GM18508 (cell line): ENCODE measurements around the gene CRYBA2.

Source experiments
- ATAC-seq: cut with Tn5 transposase; IDR thresholded peaks from one replicate; pipeline ENCODE4 v1.9.1; 2021; ENCODE audit warnings: moderate number of reproducible peaks; ENCODE audit not compliant: insufficient read depth, unreplicated experiment

CRYBA2 gene

GRCh38 chr2:218999881-219000568 lies 6.8 kb upstream of the CRYBA2 start:
- no peak for ATAC-seq

DNA sequence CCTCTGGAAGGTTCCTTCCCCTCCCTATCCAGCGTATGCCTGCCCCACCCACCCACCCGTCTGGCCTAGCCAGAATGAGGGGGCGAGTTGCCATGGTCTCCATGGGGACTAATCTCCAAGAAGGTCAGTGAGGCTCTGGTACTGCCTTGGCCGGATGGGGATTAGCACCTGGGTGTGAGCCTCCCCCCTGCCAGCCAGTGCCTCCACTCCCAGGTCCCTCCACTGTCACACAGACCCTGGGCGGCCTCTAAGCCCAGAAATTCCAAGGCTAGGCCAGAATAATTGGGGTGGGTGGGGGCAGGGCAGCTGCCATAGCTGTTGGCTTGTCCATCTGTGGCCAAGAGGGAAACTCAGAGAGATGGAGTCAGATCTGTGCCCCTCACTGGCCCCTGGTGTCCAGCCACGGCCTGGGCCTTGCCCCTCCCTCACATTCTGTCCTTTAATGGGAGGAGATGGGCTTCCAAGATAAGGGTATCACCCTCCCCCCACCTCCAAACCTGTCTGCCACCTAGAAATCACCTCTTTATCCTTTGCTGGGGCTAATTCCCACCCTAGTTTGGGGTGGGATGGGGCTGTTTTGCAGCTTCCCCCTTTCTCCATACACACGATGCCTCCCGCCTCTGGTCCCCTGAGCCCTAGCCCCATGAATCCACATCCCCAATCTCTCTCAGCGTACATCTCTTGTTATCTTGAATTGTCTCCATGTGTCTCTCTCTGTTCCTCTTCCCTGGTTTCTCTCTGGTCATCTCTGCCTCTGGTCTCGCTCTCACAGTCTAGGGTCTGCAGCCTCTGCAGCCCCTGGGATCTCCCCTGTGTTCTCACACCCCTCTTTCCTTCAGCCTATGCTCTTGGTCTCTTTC lies 6.0 kb upstream of the CRYBA2 start:
- no peak for ATAC-seq

DNA sequence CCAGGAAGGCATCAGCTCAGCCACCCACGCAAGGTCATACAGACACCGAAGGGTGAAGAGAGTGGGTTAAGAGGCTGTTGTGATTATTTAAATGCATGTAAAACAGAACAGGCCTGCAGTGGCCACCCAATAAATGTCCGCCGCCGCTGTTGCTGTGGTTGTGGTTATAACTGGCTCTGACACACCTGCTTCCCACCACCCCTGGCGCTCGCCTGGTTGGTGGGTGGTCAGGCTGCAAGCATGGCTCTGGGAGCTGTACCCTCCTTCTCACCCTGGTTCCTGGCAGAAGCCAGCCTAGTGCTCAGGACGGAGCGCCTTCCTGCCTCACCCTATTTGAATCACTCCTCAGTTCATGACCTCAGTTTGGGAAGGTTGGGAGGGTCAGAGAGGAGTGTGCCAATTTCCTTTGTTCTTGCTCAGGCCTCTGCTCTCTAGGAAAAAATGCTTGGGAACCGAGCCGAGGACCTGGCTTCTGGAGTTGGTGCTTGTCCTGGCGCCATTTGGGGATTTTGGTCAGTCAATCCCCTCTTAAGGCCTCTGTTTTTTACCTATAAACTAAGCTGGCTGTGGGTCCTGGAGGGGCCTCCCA lies 5.3 kb upstream of the CRYBA2 start:
- no peak for ATAC-seq

GRCh38 chr2:218997731-218998130 lies 4.5 kb upstream of the CRYBA2 start:
- no peak for ATAC-seq

- no peak for ATAC-seq
Measured at GRCh38 chr2:218996937-218997336, 3.7 kb upstream of the CRYBA2 start.

- ATAC-seq = no peak
Measured at GRCh38 chr2:218995972-218996711, 2.9 kb upstream of the CRYBA2 start.

- ATAC-seq = no peak
Measured at GRCh38 chr2:218995561-218995960, 2.3 kb upstream of the CRYBA2 start.

- no peak for ATAC-seq
Measured at GRCh38 chr2:218992703-218993344, 398 bp downstream of the CRYBA2 start.

DNA sequence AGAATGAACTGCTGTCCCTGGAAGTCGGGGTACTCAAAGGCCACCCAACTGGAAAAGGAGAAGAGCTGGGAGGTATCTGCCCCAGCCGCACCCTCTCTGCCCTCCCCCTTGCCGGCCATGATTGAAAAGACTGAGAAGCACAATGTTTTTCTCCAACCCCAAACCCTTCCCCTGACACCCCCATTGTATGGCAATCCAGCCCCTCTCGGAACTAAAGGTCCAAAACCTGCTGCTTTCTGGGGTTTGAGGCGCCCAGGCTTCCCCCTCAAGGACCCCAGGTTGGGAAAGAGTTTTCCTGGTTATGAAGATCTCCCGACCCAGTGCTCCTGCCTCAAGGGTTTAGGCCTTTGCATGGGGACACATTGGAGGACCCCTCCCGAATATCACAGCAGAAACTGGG lies 1.0 kb downstream of the CRYBA2 start:
- ATAC-seq = no peak

DNA sequence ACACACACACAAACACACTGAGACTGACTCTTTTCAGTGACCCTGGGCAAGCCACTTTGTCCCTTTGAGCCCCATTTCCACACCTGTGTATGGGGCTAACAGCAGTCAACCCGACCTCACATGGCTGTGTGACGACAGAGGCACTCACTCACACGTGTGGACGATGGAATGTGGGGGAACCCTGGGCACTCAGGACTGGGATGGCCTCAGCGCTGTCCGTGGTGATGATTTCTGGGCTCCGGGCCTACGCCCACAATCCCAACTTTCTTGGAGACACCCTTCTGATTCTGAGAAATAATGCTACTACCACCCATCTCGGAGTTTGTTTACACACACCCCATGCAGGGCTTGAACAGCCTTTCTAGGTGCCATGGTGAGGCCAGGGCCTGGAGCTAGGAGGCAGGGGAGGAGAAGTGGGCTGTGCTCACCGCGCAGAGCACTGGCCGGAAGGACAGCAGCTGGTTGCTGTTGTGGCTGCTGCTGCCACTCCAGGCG lies 1.5 kb downstream of the CRYBA2 start:
- ATAC-seq = no peak

DNA sequence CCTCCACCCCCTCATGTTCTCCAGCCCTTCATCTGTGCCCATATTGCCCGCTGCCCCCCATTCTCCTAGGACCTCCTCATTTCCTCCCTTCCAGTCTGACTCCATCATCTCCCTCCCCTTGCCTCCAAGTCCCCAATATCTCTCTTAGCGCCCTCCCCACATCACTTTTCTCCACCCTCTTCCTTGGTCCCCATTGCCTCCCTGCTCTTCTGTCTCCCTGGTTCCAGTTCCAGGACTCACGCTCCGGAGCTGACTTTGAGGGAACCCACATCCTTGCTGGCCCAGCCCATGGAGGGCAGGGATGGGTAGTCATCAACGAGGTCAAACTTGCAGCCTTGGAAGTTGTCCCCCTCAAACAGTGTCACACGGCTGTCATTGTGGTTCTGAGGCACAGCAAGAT lies 2.6 kb downstream of the CRYBA2 start:
- ATAC-seq = no peak

- ATAC-seq = no peak
Measured at GRCh38 chr2:218990052-218990451, 3.2 kb downstream of the CRYBA2 start.

DNA sequence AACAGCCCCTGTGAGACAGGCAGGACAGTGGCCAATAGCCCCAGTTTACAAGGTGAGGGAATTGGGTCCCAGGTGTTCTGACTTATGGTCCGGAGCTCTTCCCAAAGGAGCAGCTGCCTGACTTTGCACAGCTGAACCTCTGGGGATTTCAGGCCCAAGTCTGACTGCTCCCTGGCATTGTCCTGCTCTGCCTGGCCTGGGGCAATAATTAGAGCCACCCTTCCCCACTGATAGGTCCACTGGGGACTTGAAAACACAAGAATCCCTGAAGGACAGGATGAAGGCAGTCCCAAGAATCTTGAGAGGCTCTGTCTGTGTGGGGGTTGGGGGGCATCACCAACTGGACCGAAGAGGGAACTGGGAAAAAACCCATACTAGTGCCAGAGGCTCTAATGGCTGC lies 4.6 kb downstream of the CRYBA2 start:
- no peak for ATAC-seq

GRCh38 chr2:218988164-218988563 lies 5.1 kb downstream of the CRYBA2 start:
- ATAC-seq = no peak

DNA sequence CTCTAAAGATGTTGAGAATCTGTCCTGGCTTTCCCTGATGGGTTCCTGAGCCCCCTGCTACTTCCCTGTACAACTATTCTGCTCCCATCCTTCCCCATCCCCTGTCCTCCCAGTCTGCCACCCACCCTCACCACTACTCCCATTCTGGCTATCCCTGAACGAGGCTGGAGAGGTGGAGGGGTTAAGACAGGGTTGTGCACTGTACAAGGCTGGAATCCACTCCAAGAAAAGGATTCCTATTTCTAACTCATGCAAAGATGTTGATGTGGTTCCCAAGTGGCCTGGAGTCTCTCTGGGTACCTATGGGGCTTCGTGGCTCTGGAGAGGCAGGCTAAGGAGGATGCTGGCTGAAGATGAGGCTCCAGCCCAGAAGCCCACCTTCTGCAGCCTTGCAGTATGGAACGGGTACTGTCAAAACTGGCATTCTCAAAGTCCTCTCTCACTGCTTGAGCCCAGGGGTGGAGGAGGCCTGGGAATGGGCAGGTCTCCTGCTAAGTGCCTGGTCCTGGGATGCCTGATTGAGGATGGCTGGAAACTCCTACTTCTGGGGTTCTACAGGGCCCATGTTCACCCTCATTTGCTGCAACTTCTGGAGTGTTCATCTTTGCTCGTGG lies 7.0 kb downstream of the CRYBA2 start:
- ATAC-seq = no peak

DNA sequence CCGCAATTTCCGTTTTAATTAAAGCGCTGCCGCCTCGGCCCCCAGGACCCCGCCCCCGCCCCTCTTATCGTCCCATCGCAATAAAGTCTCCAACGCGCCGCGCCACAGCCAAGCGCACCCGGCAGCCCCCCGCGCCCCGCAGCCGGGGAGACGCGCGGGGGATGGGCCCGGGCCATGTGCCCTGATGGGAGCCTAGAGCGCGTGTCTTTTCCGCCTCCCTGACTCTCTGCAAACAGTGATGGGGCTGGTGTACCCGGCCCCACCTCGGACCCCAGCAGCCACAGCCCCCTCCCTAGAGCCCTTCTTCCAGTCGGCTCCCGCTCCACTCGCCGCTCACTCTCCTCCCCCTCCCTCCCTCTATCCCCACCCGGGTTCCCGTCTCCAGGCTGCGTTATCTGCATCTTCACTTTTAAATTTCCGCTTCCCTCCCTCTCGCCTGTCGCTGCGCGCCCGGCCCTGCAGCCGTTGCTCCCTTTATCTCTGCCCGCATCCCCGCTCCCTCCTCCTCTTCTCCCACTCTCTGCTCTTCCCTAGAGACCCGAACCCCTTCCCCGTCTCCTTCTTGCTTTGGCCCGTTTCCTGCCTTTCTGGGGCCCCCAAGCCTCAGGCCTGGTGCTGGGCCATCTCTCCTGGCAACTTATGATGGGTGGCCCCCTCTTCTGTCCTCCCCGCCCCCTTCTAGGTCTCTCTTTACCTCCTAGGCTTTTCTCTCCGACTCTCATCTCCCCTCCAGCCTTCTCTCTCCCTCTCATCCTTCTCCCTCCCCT lies 7.7 kb downstream of the CRYBA2 start:
- no peak for ATAC-seq

- no peak for ATAC-seq
Measured at GRCh38 chr2:218985021-218985324, 8.2 kb downstream of the CRYBA2 start, which contains the start of gene FEV. TSS of gene FEV (minus strand) at chr2:218985184. CDS start at chr2:218985075, 109 bp downstream.

DNA sequence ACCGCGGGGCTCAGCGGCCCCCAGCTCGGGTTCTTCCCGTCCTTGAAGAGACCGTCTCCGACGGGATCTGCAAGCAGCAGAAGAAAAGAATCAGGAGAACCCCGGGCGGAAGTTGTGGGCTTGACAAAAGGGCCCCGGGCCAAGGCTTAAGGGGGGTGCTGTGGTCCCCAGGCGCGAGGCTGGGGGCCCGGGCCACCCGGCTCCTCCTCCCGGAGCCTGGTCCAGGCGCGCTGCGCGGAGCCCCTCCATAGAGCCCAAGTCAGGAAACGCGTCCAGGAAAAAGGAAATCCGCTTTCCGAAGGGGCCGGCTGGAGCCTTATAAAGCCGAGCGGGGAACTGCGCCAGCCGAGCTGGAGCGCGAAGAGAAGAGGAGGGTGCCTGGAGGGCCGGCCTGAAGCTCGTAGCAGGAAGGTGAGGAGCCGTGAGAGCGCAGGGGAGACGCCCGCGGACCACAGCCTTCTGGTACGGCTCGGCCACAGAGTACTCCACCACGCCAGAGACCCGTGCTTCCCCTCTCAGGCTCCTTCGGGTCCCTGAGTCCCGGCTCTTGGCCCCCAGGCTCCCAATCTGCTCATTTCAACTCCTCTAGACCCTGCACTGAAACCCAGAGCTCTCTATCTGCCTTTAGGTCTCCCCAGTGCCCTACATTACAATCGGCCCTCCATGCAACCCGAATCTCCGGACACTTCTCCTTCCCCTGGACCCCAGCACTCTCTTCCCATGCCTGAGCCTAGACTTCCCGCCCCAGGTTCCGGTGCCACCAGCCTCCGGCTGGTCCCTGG lies 8.8 kb downstream of the CRYBA2 start:
- no peak for ATAC-seq
